Dedifferentiated amniotic fluid mesenchymal stem cell (primary cell): ENCODE data around the gene GPR4.
A peak's percentile ranks its signal among the peaks of the same experiment; 100 is the strongest.

Experiments
- DNase-seq: peaks from one replicate; pipeline ENCODE4 v3.0.0-alpha.2; 2016; ENCODE audit errors: extremely low spot score

GPR4 gene

DNA sequence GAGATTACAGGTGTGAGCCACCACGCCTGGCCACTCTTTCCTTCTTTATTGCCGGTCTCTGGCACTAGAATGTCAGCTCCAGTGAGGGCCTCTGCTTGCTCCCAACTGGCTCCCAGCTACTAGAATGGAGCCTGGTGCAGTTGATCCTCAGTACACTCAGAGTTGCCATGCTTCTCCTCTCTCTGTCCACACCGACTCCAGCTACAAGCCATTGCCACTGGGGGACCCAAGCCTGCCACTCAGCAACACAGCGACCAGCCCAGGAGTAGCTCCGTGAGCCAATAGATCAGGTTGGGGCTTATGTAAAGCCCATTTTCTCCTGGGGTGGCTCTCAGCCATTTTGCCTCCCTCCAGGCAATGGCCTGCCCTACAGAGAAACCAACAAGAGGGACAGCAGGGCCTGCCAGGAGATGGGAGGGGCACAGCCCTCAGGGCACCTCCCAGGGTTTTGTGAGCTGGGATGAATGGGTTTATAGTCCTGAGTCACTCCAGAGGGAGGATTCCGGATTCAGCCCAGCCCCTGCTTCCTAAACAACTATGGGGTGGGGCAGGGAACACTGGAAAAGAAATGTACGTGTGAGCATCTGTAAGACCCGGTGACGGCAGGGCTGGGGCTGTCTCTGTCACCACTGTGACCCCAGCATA lies 53.9 kb downstream of the GPR4 start:
- peak; percentile 66 for DNase-seq

DNA sequence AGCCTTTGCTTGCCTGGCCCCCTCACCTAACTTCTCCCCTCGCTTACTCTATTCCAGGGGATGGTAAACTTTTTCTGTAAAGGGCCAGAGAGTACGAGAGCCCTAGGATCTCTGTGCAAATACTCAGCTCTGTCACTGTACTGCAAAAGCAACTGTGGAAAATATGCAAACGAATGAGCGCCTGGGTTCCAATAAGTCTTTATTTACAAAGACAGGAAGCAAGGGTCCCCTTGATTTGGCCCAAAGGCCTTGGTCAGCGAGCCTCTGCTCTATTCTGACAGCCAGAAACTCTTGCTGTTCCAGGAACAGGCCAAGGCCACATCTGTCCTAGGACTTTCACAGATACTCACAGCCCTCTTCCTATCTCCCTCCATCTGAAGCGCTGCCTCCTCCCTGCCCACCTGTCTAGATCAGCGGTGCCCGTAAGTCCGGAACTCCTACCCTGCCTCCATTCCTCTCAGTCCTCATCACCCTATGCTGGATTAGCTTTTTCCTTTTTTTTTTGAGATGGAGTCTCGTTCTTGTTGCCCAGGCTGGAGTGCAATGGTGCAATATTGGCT lies 54.7 kb downstream of the GPR4 start:
- no peak for DNase-seq

DNA sequence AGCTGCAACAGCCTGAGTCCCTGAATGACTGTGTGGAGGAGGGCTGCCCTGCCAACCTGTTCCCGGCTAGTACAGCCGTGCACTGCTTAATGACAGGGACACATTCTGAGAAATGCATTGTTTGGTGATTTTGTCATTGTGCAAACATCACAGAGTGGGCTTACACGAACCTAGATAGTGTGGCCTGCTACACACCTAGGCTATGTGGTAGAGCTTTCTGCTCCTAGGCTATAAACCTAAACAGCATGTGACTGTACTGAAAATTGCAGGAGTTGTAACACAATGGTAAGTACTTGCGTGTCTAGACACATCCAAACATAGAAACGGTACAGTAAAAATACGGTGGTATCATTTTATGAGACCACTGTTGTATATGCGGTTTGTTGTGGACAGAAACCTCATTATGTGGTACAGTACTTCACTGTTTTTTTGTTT lies 59.8 kb downstream of the GPR4 start:
- no peak for DNase-seq
